NCI-H748 (cell line): ENCODE results near the gene HUNK.

ENCODE experiments used
- DNase-seq: peaks from one replicate; lab custom pipeline; 2025; ENCODE audit not compliant: unreplicated experiment; lab: John Stamatoyannopoulos, UW

Gene HUNK

GRCh38 chr21:31895077-31895835, 22.4 kb downstream of the HUNK start:
- DNase-seq, result no peak

DNA sequence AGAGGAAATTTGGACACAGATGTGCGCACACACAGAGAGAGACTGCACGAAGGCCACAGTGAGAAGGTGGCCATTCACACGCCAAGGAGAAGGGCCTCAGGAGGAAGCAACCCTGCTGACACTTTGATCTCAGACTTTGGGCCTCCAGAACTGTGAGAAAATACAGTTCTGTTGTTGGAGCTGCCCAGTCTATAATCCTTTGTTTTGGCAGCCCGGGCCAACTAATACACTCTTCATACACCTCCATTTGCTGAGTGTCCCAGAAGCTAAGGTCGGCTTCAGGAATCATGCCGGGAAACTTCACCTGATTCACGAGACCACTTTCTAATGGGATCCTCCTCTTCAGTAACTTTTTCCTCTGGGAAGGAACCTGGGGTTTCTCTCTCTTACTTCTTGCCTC, 23.2 kb downstream of the HUNK start:
- no peak for DNase-seq

DNA sequence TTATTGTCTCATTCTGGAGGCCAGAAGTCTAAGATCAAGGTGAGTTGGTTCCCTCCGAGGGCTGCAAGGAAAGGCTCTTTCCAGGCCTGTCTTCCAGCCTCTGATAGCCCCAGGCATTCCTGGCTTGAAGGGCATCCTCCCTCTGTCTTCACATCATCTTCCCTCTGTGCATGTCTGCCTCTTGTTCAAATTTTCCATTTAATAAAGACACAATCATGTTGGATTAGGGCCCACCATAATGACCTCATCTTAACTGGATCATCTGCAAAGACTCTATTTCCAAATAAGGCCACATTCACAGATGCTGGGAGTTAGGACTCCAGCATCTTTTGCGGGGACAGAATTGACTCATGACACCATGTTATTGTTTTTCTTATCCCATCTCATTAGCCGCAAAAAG, 24.5 kb downstream of the HUNK start:
- no peak for DNase-seq

- DNase-seq, result no peak
These were observed 26.3 kb downstream of the HUNK start for GRCh38 chr21:31898933-31899630.

DNA sequence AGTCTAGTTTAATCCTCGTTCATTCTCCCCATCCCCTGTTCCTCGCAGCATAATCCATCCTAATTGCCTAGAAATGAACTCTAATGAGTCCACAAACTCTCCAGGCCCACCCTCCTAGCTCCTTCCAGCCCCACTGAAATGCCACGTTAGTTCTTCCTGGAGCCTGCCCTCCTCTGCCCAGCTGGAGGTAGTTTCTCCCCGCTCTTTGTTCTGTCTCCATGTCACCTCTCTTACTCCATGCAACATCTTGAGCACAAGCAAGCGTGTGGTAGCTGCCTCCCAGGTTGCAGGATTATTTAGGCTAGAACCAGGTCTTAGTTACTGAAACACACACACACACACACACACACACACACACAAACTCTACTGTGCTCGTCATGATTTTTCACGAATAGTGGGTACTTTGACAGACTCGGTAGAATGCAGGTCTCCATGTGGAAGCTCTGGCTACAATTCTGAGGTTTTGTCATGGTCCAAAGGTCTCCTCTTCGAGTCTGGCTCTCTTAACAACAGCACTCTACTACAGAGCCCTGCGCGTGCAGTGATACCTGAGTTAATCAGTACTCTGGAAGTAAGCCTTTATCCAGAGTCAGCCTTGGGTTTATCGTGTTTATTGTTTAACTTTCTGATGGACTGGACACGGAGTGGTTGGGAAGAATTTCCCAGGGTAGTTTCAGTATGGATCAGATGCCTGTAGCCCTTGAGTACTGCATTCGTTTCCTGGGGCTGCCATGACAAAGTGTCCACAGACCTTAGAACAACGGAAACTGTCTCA, 27.5 kb downstream of the HUNK start:
- no peak for DNase-seq

DNA sequence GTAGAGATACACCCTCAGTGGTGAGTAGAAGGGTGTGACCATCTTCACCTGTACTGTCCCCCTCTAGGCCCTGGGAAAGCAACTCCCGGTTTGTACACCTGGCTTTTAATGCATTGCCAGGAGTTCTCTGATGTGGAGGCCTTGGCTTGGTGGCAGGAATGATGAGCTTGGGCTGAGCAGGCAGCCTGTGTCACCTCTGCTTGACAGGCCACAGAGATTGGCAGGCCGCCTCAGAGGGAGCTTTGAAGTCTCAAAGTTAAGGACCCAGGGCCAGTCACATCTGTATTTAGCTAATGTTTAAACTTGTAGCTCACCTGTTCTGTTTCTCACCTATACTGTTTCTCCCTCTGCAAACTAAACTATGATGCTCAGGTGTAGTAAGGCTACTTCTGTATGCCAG, 28.5 kb downstream of the HUNK start:
- DNase-seq, result no peak

DNA sequence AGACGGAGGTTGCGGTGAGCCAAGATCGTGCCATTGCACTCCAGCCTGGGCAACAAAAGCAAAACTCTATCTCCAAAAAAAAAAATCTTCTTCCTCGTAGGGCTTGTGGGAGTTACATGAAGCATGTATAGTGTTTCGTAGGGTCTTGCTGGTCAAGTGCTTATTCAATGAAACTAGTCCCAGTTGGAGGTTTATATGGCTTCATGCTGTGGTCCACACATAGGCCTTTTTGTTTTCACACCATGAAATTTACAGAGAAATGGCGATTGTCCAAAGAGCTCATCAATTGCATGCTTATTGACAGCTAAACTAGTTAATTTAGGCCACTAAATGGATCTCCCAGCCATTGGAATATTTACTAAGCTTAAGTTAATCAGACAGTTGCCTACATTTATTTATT, 29.6 kb downstream of the HUNK start:
- DNase-seq, result peak; percentile 72

DNA sequence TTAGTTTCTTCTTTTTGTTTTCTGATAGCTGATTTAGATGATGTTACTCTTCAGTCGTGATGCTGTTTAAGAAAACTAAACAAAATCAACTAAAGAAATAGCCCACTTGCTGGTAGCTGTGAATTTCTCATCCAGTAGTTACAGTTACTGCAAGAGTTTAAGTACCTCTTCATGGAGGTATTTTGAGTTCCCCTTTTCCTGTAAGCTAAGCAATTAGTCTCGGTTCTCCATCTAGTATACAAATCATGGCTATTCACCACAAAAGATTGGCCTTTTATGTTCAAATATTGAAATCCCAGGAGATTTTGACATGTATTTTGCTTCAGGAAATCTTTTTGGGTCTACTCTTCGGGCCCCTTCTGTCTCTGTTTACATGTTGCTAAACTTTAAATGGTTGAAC, 31.1 kb downstream of the HUNK start:
- no peak for DNase-seq

DNA sequence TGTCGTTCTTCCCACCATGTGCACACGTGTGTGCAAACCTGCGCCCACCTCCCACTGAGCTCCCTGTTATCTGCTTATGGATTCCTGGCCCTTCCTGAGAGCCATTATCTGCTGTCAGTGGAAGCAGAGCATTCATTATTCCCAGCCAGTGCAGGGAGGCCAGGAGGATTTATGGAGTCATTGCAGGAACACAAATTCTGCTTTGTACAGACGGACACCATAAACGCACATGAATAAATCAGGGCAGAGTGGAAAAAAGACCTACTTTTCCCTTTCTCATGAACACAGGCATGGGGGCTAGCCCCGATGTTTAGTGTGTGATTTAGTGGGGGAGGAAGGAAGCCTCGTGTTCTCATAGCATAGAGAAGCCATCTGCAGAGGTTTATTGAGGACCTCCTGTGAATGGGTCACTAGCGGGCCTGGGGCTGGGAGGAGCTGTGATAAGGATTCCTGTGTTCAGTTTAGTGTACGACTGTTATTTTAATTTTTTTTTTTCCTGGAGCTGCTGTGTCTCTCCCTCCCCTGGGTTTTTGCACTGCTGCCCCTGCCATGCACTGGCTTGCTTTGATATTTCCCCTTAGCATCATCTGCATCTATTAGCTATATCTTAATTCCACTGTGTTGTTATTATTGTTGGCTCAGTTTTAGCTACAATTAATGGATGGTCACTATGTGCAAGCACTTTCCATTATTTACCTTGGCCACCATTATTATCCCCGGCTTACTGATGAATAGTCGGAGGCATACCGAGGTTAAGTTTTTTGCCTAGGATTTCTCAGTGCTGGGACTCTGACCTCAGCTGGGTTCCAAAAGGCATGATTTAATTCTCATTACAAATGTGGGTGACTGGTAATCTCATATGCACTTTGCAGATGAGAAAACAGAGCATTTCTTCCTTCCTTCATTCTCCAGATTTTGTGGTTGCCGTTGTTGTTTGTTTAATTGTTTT, 33.0 kb downstream of the HUNK start:
- no peak for DNase-seq

DNA sequence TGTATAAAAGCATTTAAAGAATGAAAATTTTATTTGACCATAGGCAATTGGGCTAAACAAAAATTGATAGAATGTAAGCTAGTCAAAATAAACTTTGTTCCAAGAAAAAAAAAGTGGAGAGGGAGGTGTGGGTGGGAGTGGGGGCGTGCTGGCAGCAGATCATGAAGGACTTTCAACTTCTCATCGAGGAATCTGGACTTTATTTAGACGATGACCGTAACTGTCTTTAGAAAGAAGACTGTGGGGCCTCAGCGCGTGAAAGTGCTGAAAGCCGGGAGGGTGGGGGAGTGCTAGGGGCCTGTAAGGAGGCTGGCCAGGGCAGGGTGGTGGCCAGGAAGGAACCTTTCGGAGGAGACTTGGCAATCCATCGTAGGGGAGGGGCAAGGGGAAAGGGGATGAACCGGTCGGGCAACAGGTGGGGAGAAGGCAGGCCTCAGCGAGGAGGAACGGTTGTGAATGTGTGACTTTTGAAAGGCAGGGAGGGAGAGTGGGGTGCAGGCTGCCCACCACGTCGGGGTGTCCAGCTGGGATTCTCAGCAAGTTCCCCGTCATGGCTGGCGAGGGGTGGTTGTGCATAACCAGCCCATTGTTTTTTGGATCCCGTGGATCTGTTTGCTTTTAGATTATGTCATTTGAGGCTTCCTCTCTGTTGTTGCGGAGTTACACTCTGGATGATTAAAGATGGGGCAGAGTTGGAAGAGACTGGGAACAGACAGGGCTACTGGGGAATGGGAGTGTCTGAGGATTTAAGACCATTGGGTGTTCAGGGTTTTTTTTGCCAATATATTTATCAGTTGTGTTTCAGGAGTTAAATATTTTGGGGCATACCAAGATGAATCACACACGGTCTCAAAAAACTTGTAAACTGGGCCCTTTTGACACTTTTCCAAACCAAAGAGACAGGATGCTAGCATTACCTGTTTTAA, 35.5 kb downstream of the HUNK start:
- DNase-seq, result no peak

- no peak for DNase-seq
These were observed 36.6 kb downstream of the HUNK start for GRCh38 chr21:31909153-31910073.

- no peak for DNase-seq
These were observed 37.3 kb downstream of the HUNK start for GRCh38 chr21:31910074-31910470.

DNA sequence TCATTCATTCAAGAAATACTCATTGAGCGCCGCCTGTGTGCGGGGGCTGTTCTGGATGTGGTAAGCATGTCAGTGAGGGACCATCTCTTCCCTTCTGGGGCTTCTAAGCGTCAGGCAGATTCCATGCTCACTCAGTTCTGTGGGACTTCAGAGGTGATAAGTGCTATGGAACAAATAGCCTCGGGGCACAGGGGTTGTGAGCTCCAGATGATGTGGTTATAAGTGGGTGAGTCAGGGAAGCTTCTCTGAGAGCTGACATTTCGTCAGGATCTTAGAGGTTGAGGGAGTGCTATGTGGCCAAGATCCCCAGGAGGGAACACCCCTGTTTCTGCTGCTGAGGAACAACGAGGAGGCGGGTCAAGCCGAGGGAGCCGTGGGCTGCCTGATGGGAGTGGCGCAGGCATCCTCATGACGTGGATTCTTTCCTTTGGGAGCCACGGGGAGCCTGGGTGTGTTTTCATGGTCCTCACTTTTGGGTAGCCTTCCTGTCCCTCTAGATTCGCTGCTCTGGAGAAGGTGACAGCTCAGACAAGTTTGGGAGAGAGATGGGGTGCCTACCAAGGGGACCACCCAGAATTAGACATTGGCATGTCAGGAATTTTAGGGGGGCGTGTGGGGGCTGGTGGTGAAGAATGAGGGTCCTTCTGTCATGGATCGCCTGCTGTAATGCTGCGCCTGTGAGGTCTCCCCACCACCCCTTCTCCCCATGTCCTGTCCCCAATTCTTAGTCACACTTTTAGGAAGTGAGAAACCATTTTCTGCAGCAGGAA, 38.5 kb downstream of the HUNK start:
- no peak for DNase-seq

DNA sequence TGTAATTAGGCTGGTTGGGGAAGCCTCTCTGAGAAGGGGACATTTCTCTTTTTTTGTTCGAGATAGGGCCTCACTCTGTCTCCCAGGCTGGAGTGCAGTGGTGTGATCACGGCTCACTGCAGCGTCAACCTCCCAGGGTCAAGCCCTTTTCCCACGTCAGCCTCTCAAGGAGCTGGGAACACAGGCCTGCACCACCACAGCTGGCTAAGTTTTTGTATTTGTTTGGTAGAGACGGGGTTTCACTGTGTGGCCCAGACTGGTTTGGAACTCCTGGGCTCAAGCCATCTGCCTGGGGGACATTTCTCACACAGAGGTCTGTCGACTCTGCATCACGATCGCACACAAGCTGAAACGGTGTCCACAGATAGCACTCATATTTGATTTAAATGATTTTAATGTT, 39.7 kb downstream of the HUNK start:
- no peak for DNase-seq

- no peak for DNase-seq
These were observed 40.4 kb downstream of the HUNK start for GRCh38 chr21:31913182-31913608.

- DNase-seq, result no peak
These were observed 41.7 kb downstream of the HUNK start for GRCh38 chr21:31914472-31914871.

- DNase-seq, result peak; percentile 3
These were observed 42.7 kb downstream of the HUNK start for GRCh38 chr21:31915566-31915965.

- DNase-seq, result no peak
These were observed 44.3 kb downstream of the HUNK start for GRCh38 chr21:31917108-31917507.
